H1 (cell line): ENCODE results near the gene ISOC2. TPM values are rescaled to one million over a fixed set of nuclear protein-coding genes. Genes with fewer than 3 reads are reported as not detected.

ENCODE experiments used
- CTCF ChIA-PET: fragments of 300-600 bp; sonication (Branson Sonifier 250); formaldehyde crosslinking; loops from one replicate; lab custom pipeline; 2021; ENCODE audit not compliant: partially characterized antibody; lab: Charles Lee
- POLR2A ChIA-PET: fragments of 300-600 bp; sonication (Branson Sonifier 250); formaldehyde crosslinking; loops from one replicate; lab custom pipeline; 2021; ENCODE audit warnings: inconsistent platforms; ENCODE audit not compliant: partially characterized antibody; lab: Charles Lee
- DNase-seq, 2 experiments: peaks; one replicate each; pipeline versions ENCODE4 v3.0.0 to v3.0.0-alpha.2; 2010 to 2022; ENCODE audit warnings: low spot score in 2 of 2, low read depth in 1 of 2, mixed read lengths in 1 of 2
- FAIRE-seq: peaks from 2 replicates; lab custom pipeline; 2011; peaks lifted over from hg19 to GRCh38; lab: Jason Lieb, UNC
- H2AFZ ChIP-seq: 2 replicates; pipeline ENCODE4 v1.8.1; 2012; ENCODE audit warnings: low read length, inconsistent platforms
- H2AK5ac ChIP-seq: 2 replicates; pipeline ENCODE4 v1.6.1; 2013; ENCODE audit warnings: low read depth, low read length
- H2BK120ac ChIP-seq: replicated peaks from 2 replicates; pipeline ENCODE3; 2013; ENCODE audit warnings: low read depth, low read length, inconsistent platforms
- H2BK12ac ChIP-seq: 2 replicates; pipeline ENCODE4 v1.6.1; 2013; ENCODE audit warnings: low read depth, low read length
- H2BK15ac ChIP-seq: 2 replicates; pipeline ENCODE4 v1.6.1; 2013; ENCODE audit warnings: low read length
- H2BK20ac ChIP-seq: 2 replicates; pipeline ENCODE4 v1.6.1; 2013; ENCODE audit warnings: low read length
- H2BK5ac ChIP-seq: 2 replicates; pipeline ENCODE4 v1.6.1; 2013; ENCODE audit warnings: low read depth, low read length
- H3K14ac ChIP-seq: 2 replicates; pipeline ENCODE4 v1.6.1; 2013; ENCODE audit warnings: inconsistent platforms; ENCODE audit not compliant: insufficient read length
- H3K18ac ChIP-seq: 2 replicates; pipeline ENCODE4 v1.6.1; 2013; ENCODE audit warnings: low read length; ENCODE audit errors: extremely low read depth
- H3K23ac ChIP-seq: 2 replicates; pipeline ENCODE4 v1.6.1; 2013; ENCODE audit warnings: inconsistent platforms; ENCODE audit not compliant: insufficient read length
- H3K23me2 ChIP-seq: 2 replicates; pipeline ENCODE4 v1.6.1; 2013; ENCODE audit warnings: low read depth, low read length
- H3K27ac ChIP-seq: 2 replicates; pipeline ENCODE4 v1.6.1; 2011; ENCODE audit warnings: low read depth, low read length, inconsistent platforms
- H3K27me3 ChIP-seq, 4 experiments: replicated peaks in 1 of 4; 1 replicate in 1 of 4; 2 replicates in 3 of 4; pipeline versions ENCODE4 v1.6.1 to v1.8.1; 2011 to 2013; ENCODE audit warnings: low read length in 3 of 4, mild to moderate bottlenecking in 3 of 4, inconsistent platforms in 2 of 4, mixed read lengths in 2 of 4, moderate library complexity in 1 of 4; ENCODE audit not compliant: control insufficient read depth in 3 of 4, insufficient read depth in 3 of 4; ENCODE audit errors: extremely low read depth in 1 of 4
- H3K36me3 ChIP-seq, 4 experiments: 2 replicates each; pipeline versions ENCODE4 v1.6.1 to v1.8.1; 2011 to 2013; ENCODE audit warnings: mild to moderate bottlenecking in 4 of 4, low read length in 3 of 4, moderate library complexity in 2 of 4, control low read depth in 1 of 4, inconsistent platforms in 1 of 4; ENCODE audit not compliant: insufficient read depth in 4 of 4, control insufficient read depth in 2 of 4
- H3K4ac ChIP-seq: replicated peaks from 2 replicates; pipeline ENCODE3; 2013; ENCODE audit warnings: low read length, low read depth, mixed read lengths, inconsistent platforms; ENCODE audit not compliant: insufficient read length
- H3K4me1 ChIP-seq, 4 experiments: replicated peaks in 1 of 4; 1 replicate in 1 of 4; 2 replicates in 3 of 4; pipeline versions ENCODE4 v1.6.1 to v1.8.1; 2011 to 2013; ENCODE audit warnings: low read length in 3 of 4, inconsistent platforms in 2 of 4, mixed read lengths in 1 of 4; ENCODE audit not compliant: insufficient read depth in 4 of 4, control insufficient read depth in 3 of 4
- H3K4me2 ChIP-seq, 2 experiments: 2 replicates each; pipeline versions ENCODE4 v1.6.1 to v1.8.1; 2011 to 2013; ENCODE audit warnings: low read depth in 2 of 2, low read length in 2 of 2, control low read depth in 1 of 2, inconsistent platforms in 1 of 2, mild to moderate bottlenecking in 1 of 2; ENCODE audit not compliant: insufficient read depth in 1 of 2
- H3K4me3 ChIP-seq, 4 experiments: fragments of 200-600, 300-600 bp in 1 of 4; sonication (generic), shearing (Covaris generic), sonication (Bioruptor Twin) in 1 of 4; 2 replicates each; pipeline versions ENCODE4 v1.5.1 to v1.8.1; 2011 to 2016; ENCODE audit warnings: low read length in 4 of 4, low read depth in 3 of 4, control low read depth in 2 of 4, inconsistent platforms in 2 of 4, mild to moderate bottlenecking in 2 of 4, mixed read lengths in 1 of 4, moderate library complexity in 1 of 4; ENCODE audit not compliant: insufficient read depth in 2 of 4; ENCODE audit errors: extremely low read depth in 1 of 4
- H3K56ac ChIP-seq: replicated peaks from 2 replicates; pipeline ENCODE3; 2013; ENCODE audit warnings: low read depth, mild to moderate bottlenecking, mixed read lengths, low read length, inconsistent platforms; ENCODE audit not compliant: insufficient read length
- H3K79me1 ChIP-seq: 2 replicates; pipeline ENCODE4 v1.6.1; 2013; ENCODE audit warnings: low read depth, low read length, control low read depth
- H3K79me2 ChIP-seq, 2 experiments: 2 replicates each; pipeline versions ENCODE4 v1.6.1 to v1.8.1; 2012 to 2013; ENCODE audit warnings: low read length in 2 of 2, mild to moderate bottlenecking in 2 of 2, inconsistent platforms in 1 of 2; ENCODE audit not compliant: insufficient read depth in 2 of 2, control insufficient read depth in 1 of 2
- H3K9ac ChIP-seq, 4 experiments: replicated peaks in 1 of 4; 1 replicate in 1 of 4; 2 replicates in 3 of 4; pipeline versions ENCODE4 v1.6.1 to v1.8.1; 2011 to 2013; ENCODE audit warnings: low read depth in 3 of 4, low read length in 3 of 4, control low read depth in 2 of 4, mild to moderate bottlenecking in 2 of 4, moderate library complexity in 2 of 4, inconsistent platforms in 1 of 4; ENCODE audit errors: extremely low read depth in 1 of 4
- H3K9me3 ChIP-seq, 2 experiments: 2 replicates each; pipeline versions ENCODE4 v1.6.1 to v1.8.1; 2012 to 2013; ENCODE audit warnings: mild to moderate bottlenecking in 2 of 2, moderate library complexity in 2 of 2, control low read depth in 1 of 2, inconsistent platforms in 1 of 2, low read depth in 1 of 2, low read length in 1 of 2, mixed read lengths in 1 of 2; ENCODE audit not compliant: insufficient read depth in 2 of 2
- H4K20me1 ChIP-seq, 2 experiments: replicated peaks in 1 of 2; 2 replicates each; pipeline versions ENCODE3 to v1.8.1; 2011 to 2013; ENCODE audit warnings: inconsistent platforms in 2 of 2, low read length in 2 of 2, mild to moderate bottlenecking in 1 of 2; ENCODE audit not compliant: insufficient read depth in 2 of 2, control insufficient read depth in 1 of 2
- H4K5ac ChIP-seq: 2 replicates; pipeline ENCODE4 v1.6.1; 2013; ENCODE audit warnings: low read length, low read depth, mixed read lengths, inconsistent platforms; ENCODE audit not compliant: insufficient read length
- H4K8ac ChIP-seq: 2 replicates; pipeline ENCODE4 v1.8.0; 2013; ENCODE audit warnings: mild to moderate bottlenecking, moderate library complexity, low read length, inconsistent platforms; ENCODE audit not compliant: insufficient read depth; ENCODE audit errors: extremely low read depth
- H4K91ac ChIP-seq: replicated peaks from 2 replicates; pipeline ENCODE3; 2013; ENCODE audit warnings: low read length, mixed read lengths, inconsistent platforms; ENCODE audit not compliant: insufficient read length
- EZH2 ChIP-seq: fragments of 200-600 bp; sonication (generic); IDR thresholded peaks from 2 replicates; pipeline ENCODE4 v1.7.1; 2012; ENCODE audit warnings: low read depth, mild to moderate bottlenecking, moderate library complexity, low read length, inconsistent platforms; ENCODE audit not compliant: severe bottlenecking
- FOSL1 ChIP-seq: IDR thresholded peaks from 2 replicates; pipeline ENCODE4 v1.6.1; 2011; ENCODE audit warnings: mild to moderate bottlenecking, low read depth, low read length, moderate library complexity; ENCODE audit not compliant: insufficient read depth
- GTF2F1 ChIP-seq: IDR thresholded peaks from 2 replicates; pipeline ENCODE4 v1.6.1; 2012; ENCODE audit warnings: low read depth, low read length, improper control_type of control experiment, borderline replicate concordance
- PHF8 ChIP-seq: fragments of 200-600 bp; sonication (generic); conservative IDR thresholded peaks from 2 replicates; pipeline ENCODE4 v1.7.1; 2012; ENCODE audit warnings: low read depth, mild to moderate bottlenecking, inconsistent platforms, low read length, moderate library complexity
- RBBP5 ChIP-seq: IDR thresholded peaks from 2 replicates; pipeline ENCODE4 v1.7.1; 2012; ENCODE audit warnings: low read depth, mild to moderate bottlenecking, inconsistent platforms, low read length, moderate library complexity, borderline replicate concordance
- RXRA ChIP-seq: IDR thresholded peaks from 2 replicates; pipeline ENCODE4 v1.6.1; 2011; ENCODE audit warnings: low read depth, mild to moderate bottlenecking, low read length, moderate library complexity; ENCODE audit not compliant: insufficient read depth
- SIX5 ChIP-seq: IDR thresholded peaks from 2 replicates; pipeline ENCODE4 v1.6.1; 2011; ENCODE audit warnings: mild to moderate bottlenecking, low read depth, low read length
- SUZ12 ChIP-seq: fragments of 200-600 bp; sonication (generic); IDR thresholded peaks from 2 replicates; pipeline ENCODE4 v1.6.1; 2012; ENCODE audit warnings: mild to moderate bottlenecking, inconsistent platforms, low read length, moderate library complexity, mixed read lengths
- TAF1 ChIP-seq: IDR thresholded peaks from 2 replicates; pipeline ENCODE4 v1.6.1; 2011; ENCODE audit warnings: mild to moderate bottlenecking, low read depth, low read length
- USF2 ChIP-seq: IDR thresholded peaks from 2 replicates; pipeline ENCODE4 v1.6.1; 2011; ENCODE audit warnings: low read length, improper control_type of control experiment
- WGBS, 2 experiments: shearing (Covaris generic) in 1 of 2; methylation state at CpG; one replicate each; pipeline versions ENCODE4 v1.1.6 to v1.1.7; 2013 to 2015; ENCODE audit warnings: low lambda C conversion rate in 2 of 2, mixed read lengths in 2 of 2, inconsistent platforms in 1 of 2, low coverage in 1 of 2, missing lambda C conversion rate in 1 of 2; ENCODE audit not compliant: insufficient replicate concordance in 2 of 2, insufficient coverage in 1 of 2, insufficient read length in 1 of 2; ENCODE audit errors: extremely low coverage in 1 of 2, missing lambda C conversion rate in 1 of 2; 5-methylcytosine and 5-hydroxymethylcytosine counted together
- polyA plus RNA-seq, 7 experiments: library from polyadenylated mRNA; depleted of rRNA in 3 of 7; stranded (reverse) in 5 of 7; unstranded in 2 of 7; fragments of >200 nt in 5 of 7; fragments of 200-250 nt in 2 of 7; gene quantifications; 1 replicate in 5 of 7; 2 replicates in 1 of 7; 4 replicates in 1 of 7; pipeline versions ENCODE4 v1.2.1 to v1.2.3, GENCODE V29; 2011 to 2013; ENCODE audit warnings: missing spikeins in 2 of 7, mixed read lengths in 2 of 7
- total RNA-seq: library from RNA; stranded (reverse); fragmentation: NEBNext Ultra II Directional; extraction: Animal tissue kit (Norgen Biotek cat#: 25700); gene quantifications from 2 replicates; pipeline ENCODE4 v1.2.1, GENCODE V29; 2021

ISOC2 gene
- total and polyA plus RNA-seq, 2 of the 8 experiments (the other 6 are each of a cell fraction or from before 2014, with no cell fraction given), result 96.9 to 152 TPM

- no peaks in the 10 kb centered on the region; a peak in 1 of 4 replicates for H3K9me3 ChIP-seq
- peaks cover 0 to 20% (median 13%) of the 10 kb centered on the region in 4 experiments; a peak in 6 of 7 replicates for H3K4me1 ChIP-seq
- no peak overlapping the region for H2AFZ ChIP-seq
- no peak overlapping the region for H3K23ac ChIP-seq
- peak overlapping the region; percentile 88 to 99 for H3K4me2 ChIP-seq
- no peak overlapping the region for H2AK5ac ChIP-seq
- H4K20me1 ChIP-seq, result peaks cover 33 to 34% of the 10 kb centered on the region in 2 experiments
- no peak overlapping the region for H3K56ac ChIP-seq
- peaks cover 15% of the 10 kb centered on the region for H3K79me1 ChIP-seq
- H3K14ac ChIP-seq, result no peak overlapping the region
- H3K4ac ChIP-seq, result no peak overlapping the region
- H4K8ac ChIP-seq, result no peak overlapping the region; the same call in 1 of the 2 replicates
- peaks cover 13% of the 10 kb centered on the region for H3K23me2 ChIP-seq
- H2BK15ac ChIP-seq, result no peak overlapping the region
- no peak overlapping the region for H4K5ac ChIP-seq
- peaks cover 0 to 4% (median 1%) of the 10 kb centered on the region in 4 experiments; a peak in 2 of 7 replicates for H3K27me3 ChIP-seq
- no peak overlapping the region for H2BK5ac ChIP-seq
- H3K36me3 ChIP-seq, result peaks cover 21 to 48% (median 38%) of the 10 kb centered on the region in 4 experiments
- H3K18ac ChIP-seq, result peak overlapping the region; percentile 83; the same call in 1 of the 2 replicates
- H3K9ac ChIP-seq, result peak overlapping the region; percentile 56 to 85 (median 80)
- no peak overlapping the region for H2BK12ac ChIP-seq
- H3K4me3 ChIP-seq, result peak overlapping the region; percentile 64 to 98 (median 80)
- no peak overlapping the region for H2BK20ac ChIP-seq
- ChIA-PET POLR2A (interaction anchor here (0.6 to 34.6 kb wide), 70 partner anchors 6 to 987 kb away, joined by 3 to 874 read pairs (median 5); partner anchors contain the start of genes C19orf85, DNAAF3, EPS8L1 and FIZ1), CTCF (interaction anchor here (1.1 to 2.2 kb wide), 2 partner anchors 23 to 24 kb away, joined by 3 to 8 read pairs; partner anchors contain the start of gene TMEM238)
- H3K79me2 ChIP-seq, result peaks cover 12 to 33% of the 10 kb centered on the region in 2 experiments
- no peak overlapping the region for H2BK120ac ChIP-seq
- H3K27ac ChIP-seq, result peak overlapping the region; percentile 94
- DNase-seq (no peak), FAIRE-seq (no peak)
- 40% methylated on average over 14 of the region's 35 CpGs; no CpG with 5 or more reads in 1 of the 2 experiments for WGBS, 2 experiments
- no peak overlapping the region for H4K91ac ChIP-seq
- no peak for TF ChIP-seq TAF1
- no peak for TF ChIP-seq SUZ12
- no peak for TF ChIP-seq SIX5
- TF ChIP-seq FOSL1, result no peak
- TF ChIP-seq RXRA, result no peak
- TF ChIP-seq PHF8, result no peak; the same call in 1 of the 2 replicates
- no peak for TF ChIP-seq GTF2F1
- TF ChIP-seq RBBP5, result no peak
- TF ChIP-seq USF2, result no peak
- no peak for TF ChIP-seq EZH2
These were observed 54.5 kb downstream of the ISOC2 start for GRCh38 chr19:55406826-55407549.
